GM18507 (cell line): Measurements from ENCODE around the gene CFAP44.
"Not testable (repeated sequence)": the region's sequence is repeated elsewhere in the genome, so short reads cannot be mapped to it uniquely, and the experiment has no call there.

Experiments used
- DNase-seq: peaks from one replicate; pipeline ENCODE4 v3.0.0; 2011; ENCODE audit warnings: low read depth; ENCODE audit not compliant: insufficient read length; ENCODE audit errors: extremely low spot score
- FAIRE-seq: peaks from 2 replicates; lab custom pipeline; 2011; peaks lifted over from hg19 to GRCh38; lab: Jason Lieb, UNC

CFAP44 gene, protein sequence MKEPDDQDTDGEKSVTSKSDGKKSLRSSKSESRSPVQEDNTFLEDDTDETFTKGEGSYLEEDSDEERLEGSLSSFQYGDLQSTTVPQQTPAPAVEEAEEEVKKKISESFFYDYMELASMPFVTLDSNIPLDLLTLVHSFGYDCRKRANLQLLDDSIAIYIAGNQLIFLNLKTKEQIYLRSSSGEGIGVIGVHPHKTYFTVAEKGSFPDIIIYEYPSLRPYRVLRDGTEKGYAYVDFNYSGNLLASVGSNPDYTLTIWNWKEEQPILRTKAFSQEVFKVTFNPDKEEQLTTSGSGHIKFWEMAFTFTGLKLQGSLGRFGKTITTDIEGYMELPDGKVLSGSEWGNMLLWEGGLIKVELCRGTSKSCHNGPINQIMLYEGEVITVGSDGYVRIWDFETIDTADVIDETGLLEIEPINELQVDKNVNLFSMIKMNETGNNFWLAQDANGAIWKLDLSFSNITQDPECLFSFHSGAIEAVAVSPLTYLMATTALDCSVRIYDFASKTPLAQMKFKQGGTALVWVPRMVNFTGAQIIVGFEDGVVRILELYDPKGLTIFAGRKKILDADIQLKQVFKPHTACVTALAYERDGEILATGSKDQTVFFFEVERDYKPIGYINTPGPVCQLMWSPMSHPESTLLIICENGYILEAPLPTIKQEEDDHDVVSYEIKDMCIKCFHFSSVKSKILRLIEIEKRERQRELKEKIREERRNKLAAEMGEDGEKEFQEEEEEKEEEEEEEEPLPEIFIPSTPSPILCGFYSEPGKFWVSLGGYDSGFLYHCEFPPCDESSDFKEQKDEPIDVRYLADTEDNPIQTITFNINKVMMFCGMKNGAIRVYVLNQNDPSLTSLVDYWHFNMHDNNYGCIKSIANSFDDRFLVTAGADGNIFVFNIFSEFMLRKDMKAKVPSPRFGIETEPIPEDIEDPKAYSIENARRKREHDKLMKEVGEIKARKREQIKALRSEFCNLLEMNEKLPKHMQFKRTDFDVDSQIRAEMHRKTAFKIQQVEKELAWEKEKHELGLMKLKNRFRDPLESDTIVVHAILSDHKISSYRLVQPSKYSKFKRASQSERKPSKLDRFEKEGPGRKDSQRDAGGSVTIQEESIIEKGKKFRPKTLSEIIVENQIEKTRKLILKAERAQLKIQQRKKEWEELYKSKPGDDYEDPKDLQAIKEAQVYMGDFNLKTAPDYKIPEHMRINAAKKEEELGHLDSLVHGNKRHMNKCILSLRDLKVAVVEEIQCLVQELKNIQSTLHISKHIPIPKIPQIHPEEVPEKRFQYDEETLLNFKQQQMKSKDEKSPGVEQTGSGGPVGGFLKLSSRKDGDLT (N-terminal part only)

DNA sequence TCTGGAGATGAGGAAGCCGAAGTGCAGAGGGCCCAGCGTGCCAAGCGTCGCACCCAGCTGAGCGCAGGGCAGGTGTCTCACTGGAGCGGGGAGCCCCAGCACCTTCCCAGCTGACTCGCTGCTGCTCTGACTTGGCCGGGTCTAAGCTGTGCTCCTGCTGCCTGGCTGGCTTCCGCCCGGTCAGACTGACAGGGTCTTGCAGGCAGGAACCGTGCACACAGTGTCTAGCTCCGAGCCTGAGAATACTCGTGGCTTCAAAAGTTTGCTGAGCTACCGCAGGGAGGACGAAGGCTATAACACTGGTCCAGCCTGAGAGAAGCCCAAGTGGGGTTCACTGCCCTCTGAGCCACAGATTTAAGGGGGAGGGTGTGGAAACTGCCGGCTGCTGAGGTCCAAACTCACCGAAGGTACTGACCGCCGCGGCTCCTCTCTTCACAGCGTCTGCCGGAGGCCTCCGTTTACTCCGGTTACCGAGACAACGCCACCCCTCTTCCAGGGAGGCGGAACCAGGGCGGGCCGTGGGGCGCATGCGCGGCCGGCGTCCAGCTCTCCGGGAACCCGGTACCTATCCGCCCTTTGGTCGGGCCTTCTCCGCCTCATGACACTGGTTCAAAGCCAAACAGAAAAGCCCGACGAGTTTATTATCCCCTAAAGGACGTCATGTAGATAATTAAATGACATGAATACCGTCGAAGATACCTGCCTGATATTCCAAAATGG is at the start of gene CFAP44:
TSS of gene CFAP44 (minus strand) at position 443 of the 720 bp plus-strand sequence. CDS start 7,829 bp downstream, outside the sequence.
- FAIRE-seq (no peak), DNase-seq (no peak)

DNA sequence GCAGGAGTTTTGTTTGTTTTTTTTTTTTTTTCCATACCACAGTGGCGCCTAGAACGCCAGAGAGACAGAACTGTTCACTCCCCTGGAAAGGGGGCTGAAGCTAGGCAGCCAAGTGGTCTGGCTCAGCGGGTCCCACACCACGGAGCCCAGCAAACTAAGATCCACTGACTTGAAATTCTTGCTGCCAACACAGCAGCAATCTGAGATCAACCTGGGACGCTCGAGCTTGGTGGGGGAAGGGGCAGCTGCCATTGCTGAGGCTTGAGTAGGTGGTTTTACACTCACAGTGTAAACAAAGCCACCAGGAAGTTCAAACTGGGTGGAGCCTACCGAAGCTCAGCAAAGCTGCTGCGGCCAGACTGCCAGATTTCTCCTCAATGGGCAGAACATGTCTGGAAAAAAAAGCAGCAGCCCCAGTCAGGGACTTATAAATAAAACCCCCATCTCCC is 43.9 kb upstream of the CFAP44 start:
- no peak for FAIRE-seq
- DNase-seq = no peak

DNA sequence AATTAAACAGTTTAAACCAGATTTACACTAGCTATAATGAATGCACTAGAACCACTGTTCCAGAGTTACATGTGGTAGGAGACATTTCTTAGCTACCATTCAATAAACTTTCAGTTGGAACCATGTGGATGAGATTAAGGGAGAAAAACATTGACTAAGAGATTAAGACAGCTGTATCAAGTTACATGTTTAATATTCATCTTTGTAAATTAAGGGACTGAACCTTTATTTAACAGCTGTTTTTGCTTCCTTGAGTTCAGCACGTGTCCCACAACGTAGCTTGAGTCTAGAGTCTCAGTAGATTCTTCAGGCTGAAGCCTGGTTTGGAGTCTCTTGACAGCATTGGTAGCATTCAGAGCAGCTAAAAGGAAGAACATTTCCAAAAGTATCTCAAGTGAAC is 27.2 kb upstream of the CFAP44 start:
- DNase-seq (no peak), FAIRE-seq (peak; percentile 21)

DNA sequence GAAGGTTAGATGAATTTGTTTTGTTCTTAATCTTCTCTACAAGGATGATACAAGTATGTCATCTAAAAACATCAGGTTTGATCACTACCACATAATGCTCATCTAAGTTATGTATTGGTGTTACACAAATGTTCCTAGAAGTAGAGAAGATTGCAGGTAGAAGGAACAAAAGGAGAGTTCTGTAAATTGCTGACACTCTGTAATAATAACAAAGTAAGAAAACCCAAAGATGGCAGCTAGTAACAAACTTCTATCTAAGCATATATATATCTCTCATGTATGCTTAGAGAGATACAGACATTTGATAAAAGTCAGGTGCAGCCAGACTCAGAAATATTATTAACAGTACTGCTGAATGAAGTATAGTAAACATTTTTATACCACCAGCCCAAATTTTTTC is 20.2 kb upstream of the CFAP44 start:
- DNase-seq (no peak), FAIRE-seq (no peak)

DNA sequence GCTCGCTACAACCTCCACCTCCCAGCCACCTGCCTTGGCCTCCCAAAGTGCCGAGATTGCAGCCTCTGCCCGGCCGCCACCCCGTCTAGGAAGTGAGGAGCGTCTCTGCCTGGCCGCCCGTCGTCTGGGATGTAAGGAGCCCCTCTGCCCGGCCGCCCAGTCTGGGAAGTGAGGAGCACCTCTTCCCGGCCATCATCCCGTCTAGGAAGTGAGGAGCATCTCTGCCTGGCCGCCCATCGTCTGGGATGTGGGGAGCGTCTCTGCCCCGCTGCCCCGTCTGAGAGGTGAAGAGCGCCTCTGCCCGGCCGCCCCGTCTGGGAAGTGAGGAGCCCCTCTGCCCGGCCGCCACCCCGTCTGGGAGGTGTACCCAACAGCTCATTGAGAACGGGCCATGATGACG is 17.3 kb upstream of the CFAP44 start:
- DNase-seq, FAIRE-seq: not testable (repeated sequence)

DNA sequence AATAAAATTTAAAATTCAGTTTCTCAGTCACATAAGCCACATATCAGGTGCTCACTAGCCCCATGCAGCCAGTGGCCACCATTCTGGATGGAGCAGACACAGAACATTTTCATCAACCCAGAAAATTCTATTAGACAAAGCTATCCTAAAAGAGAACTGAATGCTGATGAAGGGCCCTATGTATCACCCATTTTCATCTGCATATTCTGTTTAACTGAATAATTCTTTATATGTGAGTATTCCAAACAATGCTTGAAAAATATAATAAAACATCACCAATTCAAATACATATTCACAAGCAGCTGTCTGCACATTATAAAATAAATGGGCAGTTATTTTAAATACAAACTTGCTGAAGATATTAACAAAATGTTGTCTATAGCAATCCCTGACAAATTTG is 14.2 kb upstream of the CFAP44 start:
- DNase-seq (no peak), FAIRE-seq (no peak)

DNA sequence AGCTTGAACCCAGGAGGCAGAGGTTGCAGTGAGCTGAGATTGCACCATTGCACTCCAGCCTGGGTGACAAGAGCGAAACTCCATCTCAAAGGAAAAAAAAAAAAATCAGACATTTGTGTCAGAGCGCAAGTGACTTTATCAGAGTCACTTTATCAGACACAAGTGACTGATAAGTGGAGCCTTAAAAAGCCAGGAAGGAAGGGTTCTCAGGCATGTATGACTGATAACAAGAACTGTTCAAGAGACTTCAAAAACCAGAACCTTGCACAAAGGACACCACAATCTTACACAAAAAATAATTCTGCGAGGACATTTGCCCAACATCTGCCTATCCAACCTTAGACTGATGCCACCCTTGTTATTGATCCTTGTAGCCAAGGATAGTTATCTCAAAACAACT is 13.3 kb upstream of the CFAP44 start:
- FAIRE-seq (peak; percentile 9), DNase-seq (no peak)

DNA sequence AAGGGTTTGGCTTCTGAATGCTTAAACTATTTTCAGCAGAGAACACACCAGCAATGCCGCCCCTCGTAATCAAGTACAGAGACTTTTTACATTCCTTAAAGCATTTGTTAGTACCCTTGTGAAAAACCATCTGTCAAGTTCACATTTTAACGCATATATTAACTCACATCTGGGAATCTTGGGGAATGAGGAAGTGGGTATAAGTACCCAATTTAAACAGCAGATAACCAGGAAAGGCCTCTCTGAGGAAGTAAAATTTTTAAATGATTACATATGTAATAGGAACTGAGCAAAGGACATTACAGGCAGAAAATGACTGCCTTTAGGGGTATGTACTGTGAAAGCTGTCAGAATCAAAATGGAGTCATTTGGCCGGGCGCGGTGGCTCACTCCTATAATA is 12.8 kb upstream of the CFAP44 start:
- DNase-seq (no peak), FAIRE-seq (no peak)

DNA sequence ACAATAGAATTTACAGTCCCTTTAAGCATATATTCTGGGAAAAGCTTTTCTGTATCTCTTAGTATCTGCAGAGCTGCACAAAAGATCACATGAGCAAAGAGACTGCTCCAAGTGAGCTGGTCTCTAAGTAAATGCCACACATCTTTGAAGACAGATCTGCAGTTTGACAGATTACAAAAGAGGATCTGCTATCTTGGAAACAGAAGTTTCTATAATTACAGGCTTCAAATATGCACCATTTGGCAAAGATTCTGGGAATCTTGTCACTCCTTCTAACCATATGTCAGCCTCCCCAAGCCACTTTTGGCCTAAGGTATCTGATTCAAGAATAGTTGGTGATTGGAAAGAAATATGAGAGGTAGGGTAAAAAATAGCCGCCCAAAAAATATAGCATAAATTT is 9.6 kb upstream of the CFAP44 start:
- DNase-seq (no peak), FAIRE-seq (no peak)

DNA sequence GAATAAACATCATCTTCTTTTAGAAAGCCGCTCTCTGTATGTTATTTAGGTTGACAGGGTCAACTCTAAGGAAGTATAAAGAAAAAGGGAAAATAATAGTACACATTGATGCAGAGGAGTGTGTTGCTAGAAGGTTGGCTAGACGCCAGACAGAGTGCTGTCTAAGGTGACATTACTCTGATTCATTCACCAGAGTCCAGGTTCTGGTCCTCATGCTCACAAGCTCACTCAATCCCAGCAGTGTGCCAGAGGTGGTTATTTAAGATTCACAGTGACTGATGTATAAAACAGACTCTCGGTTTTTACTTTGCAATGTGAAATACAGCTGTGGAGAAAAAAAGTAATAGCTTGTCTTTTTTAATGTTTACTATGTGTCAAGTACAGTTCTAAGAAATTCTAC is 1.7 kb downstream of the CFAP44 start:
- DNase-seq (no peak), FAIRE-seq (no peak)

DNA sequence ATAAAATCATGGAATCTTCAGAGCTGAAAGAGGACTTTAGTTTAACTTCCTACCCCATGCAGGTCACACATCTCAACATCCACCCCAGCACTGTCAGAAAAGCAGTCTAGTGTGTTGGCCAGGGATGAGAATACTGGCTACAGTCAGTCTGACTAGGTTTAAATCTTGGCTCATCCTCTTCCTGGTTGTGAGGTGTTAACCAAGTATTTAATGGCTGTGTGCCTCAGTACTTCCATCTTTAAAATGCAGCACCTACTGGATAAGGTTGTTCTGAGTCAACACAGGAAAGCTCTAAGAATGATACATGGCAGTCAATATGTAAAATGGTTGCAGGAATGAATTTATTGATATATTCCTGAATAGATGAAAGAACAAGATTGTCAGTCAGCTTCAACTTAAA is 3.1 kb downstream of the CFAP44 start:
- DNase-seq (no peak), FAIRE-seq (no peak)

DNA sequence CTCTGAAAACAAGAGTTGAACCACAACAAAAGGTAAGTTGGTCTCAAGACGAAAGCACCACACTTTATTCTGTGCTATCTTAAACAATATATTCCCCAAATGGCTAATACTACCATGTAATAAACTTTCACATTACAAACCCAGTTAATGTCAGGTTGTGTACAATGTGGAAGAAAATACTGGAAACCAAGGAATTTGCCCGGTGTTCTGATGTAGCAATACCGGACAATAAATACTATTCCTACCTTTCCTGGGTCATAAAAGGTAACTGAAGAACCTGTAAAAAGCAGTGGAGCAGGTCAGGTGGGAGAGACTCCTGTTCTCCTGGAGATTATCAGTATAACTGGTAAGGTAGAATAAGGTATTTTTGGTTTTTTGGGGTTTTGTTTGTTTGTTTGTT is 3.9 kb downstream of the CFAP44 start:
- FAIRE-seq (no peak), DNase-seq (no peak)

DNA sequence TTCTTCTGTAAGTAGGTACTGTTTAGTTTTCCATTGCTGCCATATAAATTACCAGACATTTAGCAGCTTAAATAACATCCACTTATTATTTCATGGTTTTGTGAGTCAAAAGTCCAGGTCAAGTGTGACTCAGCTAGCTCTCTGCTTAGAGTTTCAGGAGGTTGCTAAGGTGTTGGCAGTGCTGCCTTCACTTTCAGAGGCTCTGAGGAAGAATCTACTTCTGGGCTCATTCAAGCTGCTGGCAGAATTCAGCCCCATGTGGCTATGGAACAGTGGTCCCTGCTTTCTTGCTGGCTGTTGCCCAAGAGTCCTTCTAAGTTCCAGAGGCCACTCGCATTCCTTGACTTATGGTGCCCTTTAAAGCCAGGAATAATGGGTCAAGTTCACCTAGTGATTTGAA is 4.5 kb downstream of the CFAP44 start:
- no peak for DNase-seq
- FAIRE-seq = no peak

DNA sequence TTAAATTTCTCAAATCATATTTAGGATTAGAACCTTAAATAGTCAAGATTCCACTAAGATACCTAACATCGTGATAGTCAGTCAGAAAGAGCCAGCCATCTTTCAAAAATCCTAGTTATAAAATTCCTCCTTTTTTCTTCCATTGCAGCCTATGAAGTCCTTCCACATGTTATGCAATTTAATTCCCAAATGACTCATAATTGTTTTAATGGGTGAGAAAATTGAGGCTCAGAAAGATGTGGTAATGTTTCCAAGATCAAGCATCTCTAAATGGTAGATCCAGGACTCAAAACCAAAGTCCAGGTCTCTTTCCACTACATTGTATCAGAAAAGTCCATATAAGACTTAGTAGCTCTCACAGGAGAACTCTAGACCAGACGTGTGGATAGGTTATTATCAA is 9.5 kb downstream of the CFAP44 start:
- no peak for FAIRE-seq

DNA sequence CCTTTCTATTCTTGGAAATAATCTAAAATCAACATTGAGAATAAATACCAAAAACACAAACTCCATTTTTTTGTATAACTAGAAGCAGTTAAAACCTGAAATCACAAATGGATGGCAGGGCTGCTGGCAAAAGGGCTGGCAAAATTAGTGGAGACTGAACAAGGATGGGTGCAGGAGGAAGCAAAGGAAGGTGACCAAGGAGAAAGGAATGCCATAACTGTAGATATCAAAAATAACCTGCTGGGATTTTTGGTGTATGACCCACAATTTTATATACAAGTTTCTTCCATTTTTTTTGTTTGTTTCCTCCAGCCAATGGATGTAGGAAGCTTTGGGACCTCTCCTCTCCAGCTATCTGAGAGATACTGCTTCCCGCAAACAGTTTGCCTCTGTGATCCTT is 12.7 kb downstream of the CFAP44 start:
- no peak for FAIRE-seq
- DNase-seq = no peak

More for the DNA sequence above, 9.5 kb downstream of the CFAP44 start:
- DNase-seq = no peak

DNA sequence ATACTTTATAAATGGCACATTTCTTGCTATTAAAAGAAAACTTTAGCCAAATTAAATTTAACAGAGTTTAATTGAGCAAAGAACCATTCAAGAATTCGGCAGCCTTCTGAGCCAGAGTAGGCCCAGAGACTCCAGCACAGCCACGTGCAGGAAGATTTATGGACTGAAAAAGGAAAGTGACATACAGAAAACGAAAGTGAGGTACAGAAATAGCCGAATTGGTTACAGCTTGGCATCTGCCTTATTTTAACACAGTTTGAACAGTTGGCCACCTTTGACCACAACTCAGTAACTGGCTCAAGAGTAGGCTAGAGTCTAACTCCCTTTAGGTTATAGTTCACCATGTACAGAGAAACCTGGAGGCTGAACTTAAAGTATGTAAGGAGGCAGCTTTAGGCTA is 17.6 kb downstream of the CFAP44 start:
- DNase-seq (no peak), FAIRE-seq (peak; percentile 89)

DNA sequence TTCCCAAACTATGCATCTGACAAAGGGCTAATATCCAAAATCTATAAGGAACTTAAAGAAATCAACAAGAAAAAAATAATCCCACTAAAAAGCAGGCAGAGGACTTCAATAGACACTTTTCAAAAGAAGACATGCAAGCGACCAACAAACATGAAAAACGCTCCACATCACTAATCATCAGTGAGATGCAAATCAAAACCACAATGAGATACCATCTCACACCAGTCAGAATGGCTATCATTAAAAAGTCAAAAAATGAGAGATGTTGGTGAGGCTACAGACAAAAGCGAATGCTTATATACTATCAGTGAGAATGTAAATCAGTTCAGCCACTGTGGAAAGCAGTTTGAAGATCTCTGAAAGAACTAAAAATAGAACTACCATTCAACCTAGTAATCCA is 20.2 kb downstream of the CFAP44 start:
- FAIRE-seq = peak; percentile 31

DNA sequence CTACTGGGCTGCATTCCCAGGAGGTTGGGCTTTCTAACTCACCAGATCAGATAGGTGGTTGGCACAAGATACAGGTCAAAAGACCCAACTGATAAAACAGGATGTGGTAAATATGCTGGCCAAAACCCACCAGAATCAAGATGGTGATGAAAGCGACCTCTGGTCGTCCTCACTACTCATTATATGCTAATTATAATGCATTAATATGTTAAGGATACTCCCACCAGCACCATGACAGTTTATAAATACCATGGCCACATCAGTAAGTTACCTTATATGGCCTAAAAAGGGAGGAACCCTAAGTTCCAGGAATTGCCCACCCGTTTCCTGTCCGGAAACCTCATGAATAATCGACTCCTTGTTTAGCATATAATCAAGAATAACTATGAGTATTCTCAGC is 31.6 kb downstream of the CFAP44 start:
- no peak for FAIRE-seq

More for the DNA sequence above, 20.2 kb downstream of the CFAP44 start:
- DNase-seq = no peak

DNA sequence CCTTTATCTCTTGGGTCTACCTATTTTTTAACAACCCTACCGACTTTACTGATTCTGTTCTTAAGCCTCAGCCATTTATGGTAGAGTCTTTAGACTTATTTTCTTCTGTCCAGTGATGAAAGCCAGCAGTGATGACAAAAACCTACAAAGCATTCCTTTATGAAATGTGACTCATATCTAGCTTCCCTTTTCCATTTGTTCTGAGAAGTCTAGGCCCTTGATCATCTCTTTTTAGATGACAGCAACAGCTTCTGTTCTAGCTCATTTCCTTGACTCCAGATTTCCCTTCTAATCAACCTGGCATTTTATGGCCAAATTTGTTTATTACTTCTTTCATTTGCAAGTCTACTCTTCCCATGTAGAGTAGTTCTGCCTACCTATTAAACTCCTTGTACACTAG is 36.1 kb downstream of the CFAP44 start:
- DNase-seq (no peak), FAIRE-seq (no peak)

More for the DNA sequence above, 31.6 kb downstream of the CFAP44 start:
- DNase-seq = no peak
